ENCODE results near the gene WDR74.

WDR74 gene

DNA sequence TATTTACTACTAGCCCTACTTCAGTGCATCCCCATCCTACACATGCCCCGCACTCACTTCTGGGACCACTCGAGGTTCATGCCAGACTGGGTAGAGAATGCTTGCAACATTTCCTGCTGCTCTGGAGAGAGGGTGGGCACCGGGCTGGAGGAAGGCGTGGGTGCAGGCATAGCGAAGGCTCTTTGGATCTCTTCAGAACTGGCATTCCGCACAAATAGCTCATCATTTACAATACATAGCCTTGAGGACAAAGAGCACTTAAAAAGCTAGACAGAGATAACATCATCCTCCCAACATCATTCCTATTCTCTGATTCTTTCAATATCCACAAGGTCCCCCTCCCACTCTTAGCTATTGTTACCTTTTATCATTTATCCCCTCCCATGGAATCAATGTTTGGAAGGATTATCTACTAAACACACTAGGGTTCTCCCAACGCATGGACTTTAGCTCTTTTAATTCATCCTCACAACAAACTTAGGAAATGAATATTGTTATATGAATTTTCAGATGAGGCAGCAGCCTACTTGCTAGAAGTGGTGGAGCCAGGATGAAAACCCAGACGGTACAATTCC is 45.1 kb downstream of the WDR74 start:
- no peak for DNase-seq (ENCODE audit: low read depth in 2 of 2)

DNA sequence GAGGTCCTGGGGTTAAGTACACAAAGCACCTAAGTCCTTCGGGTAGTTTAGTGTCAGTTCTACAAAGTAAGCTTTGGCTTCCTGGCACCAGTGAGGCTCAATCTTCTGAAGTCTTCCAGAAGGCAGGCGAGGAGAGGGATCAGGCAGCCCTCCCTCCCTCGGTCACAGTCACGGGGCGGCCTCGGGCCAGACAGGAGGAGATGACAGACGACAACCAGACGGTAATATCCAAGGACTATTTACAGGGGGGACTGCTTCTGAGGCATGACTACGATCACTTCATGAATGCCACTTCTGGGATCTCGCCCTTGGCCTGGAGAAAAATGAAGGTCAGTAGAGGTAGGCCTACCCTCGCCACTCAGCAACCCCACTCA is 47.2 kb downstream of the WDR74 start:
- DNase-seq (ENCODE audit: low read depth in 2 of 2): no peak

DNA sequence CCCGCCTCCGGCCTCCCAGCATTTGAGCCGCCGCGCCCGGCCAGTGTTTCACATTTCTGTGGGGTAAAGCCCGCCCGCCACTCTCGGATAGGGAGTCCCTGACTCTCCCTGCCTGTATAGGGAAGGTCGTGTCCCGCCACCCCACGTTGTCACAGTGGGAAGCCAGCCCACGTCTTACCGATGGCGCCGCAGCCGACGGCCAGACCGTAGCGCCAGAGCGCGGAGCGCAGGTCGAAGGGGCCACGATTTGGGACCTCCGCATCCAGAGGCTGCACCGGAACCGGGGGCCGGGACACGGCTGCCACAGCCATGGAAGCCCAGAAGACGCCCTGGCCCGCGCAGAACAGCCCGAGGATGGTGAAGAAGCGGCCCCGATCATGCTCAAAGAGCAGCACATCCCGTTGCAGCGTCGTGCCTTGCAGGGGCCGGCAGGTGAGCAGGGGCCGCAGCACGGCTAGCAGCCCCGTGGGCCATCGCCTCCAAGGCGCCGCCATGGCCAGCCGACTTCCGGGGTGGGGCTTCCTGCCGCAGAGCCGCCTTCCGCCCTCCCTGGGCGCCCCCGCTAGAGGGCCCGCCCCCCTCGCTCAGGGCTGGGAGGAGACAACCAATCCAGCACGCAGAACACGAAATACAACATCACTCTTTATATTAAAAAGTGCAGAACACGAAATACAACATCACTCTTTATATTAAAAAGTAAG is 47.7 kb downstream of the WDR74 start, which contains the start of gene TMEM223:
Gene TMEM223 (minus strand): TSS at position 506 of the 701 bp plus-strand sequence. CDS start 12 bp downstream, at position 494.
- DNase-seq (ENCODE audit: low read depth in 2 of 2): peak; percentile 75 to 90

DNA sequence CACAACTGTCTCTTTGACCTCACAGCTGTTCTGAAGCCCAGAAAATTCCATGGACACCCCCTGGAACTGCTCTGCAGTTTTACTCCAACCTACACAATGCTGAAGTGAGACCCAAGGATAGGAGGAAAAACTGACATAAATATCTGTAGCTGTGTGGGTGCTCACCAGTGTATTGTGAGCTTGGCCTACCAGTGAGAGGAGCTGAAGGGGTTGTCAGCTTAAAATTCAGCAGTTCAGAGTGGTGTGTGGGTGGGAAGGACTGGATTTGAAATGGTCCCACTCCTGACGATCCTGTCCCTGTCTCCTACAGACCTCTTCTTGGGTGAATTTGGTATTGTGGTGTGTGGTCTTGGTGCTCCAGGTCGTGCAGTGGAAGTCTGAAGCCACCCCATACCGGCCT is 49.8 kb downstream of the WDR74 start:
- no peak for DNase-seq (ENCODE audit: low read depth in 2 of 2)

DNA sequence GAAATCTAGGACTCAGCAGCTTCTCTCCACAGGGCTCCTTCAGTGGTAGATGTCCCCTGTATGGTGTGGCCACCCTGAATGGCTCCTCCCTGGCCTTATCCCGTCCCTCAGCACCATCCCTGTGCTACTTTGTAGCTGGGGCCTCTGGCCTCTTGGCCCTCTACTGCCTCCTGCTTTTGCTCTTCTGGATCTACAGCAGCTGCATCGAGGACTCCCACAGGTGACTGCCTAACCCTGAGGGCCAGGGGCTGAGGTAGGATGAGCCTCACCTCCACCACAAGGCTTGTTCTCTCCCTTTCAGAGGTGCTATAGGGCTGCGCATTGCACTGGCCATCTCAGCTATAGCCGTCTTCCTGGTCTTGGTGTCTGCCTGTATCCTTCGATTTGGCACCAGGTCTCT is 50.4 kb downstream of the WDR74 start:
- DNase-seq (ENCODE audit: low read depth in 2 of 2): no peak

DNA sequence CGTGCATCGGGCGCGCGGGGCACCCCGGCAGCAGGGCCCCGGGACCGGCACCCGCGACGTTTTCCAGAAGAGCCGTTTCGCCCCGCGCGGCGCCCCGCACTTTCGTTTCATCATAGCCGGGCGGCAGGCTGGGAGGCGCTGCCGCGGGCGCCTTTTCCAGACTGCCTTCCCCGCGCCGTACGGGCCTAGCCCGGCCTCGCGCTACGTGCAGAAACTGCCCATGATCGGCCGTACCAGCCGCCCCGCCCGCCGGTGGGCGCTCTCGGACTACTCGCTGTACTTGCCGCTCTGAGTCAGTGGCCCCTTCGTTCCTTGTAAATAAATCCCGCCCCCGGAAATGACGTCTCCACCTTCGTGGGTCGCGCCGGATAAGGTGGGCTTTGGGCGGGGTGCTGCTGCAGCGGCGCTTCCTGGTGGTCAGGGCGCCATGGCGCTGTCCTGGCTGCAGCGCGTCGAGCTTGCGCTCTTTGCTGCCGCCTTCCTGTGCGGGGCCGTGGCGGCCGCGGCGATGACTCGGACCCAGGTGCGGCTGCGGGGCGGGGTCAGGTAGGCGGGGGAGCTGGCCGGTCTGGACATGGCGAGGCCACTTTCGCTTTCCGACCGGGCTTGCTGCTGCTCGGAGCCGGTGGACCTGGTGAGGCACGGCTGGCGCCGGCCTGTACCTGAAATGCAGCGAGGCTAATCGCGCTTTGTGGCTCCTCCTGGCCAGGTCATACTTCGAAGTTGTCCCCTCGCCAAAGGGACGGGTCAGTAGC is 52.2 kb downstream of the WDR74 start, which contains the start of gene TMEM179B:
Gene TMEM179B (plus strand): TSS at position 398 of the 755 bp plus-strand sequence. CDS start 30 bp downstream, at position 428.
- DNase-seq (ENCODE audit: low read depth in 2 of 2): peak; percentile 98

DNA sequence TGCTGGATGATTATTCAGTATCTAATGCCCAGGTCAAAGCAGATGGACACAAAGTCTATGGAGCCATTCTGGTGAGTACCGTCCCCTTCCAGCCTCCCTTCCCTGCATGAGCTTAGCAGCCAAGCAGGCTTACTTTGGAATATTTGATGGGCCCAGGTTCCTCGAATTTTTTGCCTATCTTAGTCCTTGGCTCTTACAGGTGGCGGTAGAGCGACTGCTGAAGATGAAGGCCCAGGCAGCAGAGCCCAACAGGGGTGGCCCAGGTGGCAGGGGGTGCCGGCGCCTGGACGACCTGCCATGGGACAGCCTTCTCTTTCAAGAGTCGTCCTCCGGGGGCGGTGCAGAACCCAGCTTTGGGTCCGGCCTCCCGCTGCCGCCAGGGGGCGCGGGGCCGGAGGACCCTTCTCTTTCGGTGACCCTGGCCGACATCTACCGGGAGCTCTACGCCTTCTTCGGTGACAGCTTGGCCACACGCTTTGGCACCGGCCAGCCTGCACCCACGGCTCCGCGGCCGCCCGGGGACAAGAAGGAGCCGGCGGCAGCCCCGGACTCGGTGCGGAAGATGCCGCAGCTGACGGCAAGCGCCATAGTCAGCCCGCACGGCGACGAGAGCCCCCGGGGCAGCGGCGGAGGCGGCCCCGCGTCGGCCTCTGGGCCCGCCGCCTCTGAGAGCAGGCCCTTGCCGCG is 52.9 kb downstream of the WDR74 start:
- peak; percentile 72 to 81 for DNase-seq (ENCODE audit: low read depth in 2 of 2)

All from stimulated activated CD4-positive, alpha-beta T cell treated with anti-CD3 and anti-CD28 coated beads, Interleukin-15, amount 100 ng/mL, for 48 hours (primary cell).